Kidney capillary endothelial cell (primary cell): ENCODE data around the gene RAMP3.
"Not testable (repeated sequence)": the region's sequence is repeated elsewhere in the genome, so short reads cannot be mapped to it uniquely, and the experiment has no call there.

Experiments used
- DNase-seq: peaks from one replicate; pipeline ENCODE4 v3.0.0-alpha.2; 2018; ENCODE audit warnings: low spot score

Gene RAMP3

GRCh38 chr7:45132708-45133320 is 24.8 kb upstream of the RAMP3 start:
- DNase-seq: no peak

GRCh38 chr7:45133352-45133751 is 24.2 kb upstream of the RAMP3 start:
- no peak for DNase-seq

- DNase-seq: no peak
These were observed 23.7 kb upstream of the RAMP3 start for GRCh38 chr7:45133877-45134276.

- peak; percentile 76 for DNase-seq
These were observed 21.2 kb upstream of the RAMP3 start for GRCh38 chr7:45136106-45137060.

- DNase-seq: no peak
These were observed 18.9 kb upstream of the RAMP3 start for GRCh38 chr7:45138433-45139267.

- DNase-seq: no peak
These were observed 16.8 kb upstream of the RAMP3 start for GRCh38 chr7:45140827-45141226.

- DNase-seq: no peak
These were observed 14.0 kb upstream of the RAMP3 start for GRCh38 chr7:45143616-45144015.

GRCh38 chr7:45145881-45146280 is 11.7 kb upstream of the RAMP3 start:
- DNase-seq: no peak

GRCh38 chr7:45146531-45147379 is 10.8 kb upstream of the RAMP3 start:
- DNase-seq: no peak

GRCh38 chr7:45147858-45148652 is 9.5 kb upstream of the RAMP3 start:
- no peak for DNase-seq

- DNase-seq: no peak
These were observed 9.0 kb upstream of the RAMP3 start for GRCh38 chr7:45148653-45148973.

- DNase-seq: no peak
These were observed 8.0 kb upstream of the RAMP3 start for GRCh38 chr7:45149606-45150005.

GRCh38 chr7:45150199-45150598 is 7.4 kb upstream of the RAMP3 start:
- no peak for DNase-seq

- DNase-seq: no peak
These were observed 6.4 kb upstream of the RAMP3 start for GRCh38 chr7:45151131-45151684.

GRCh38 chr7:45151967-45152366 is 5.6 kb upstream of the RAMP3 start:
- no peak for DNase-seq

GRCh38 chr7:45153233-45153632 is 4.4 kb upstream of the RAMP3 start:
- no peak for DNase-seq

- DNase-seq: not testable (repeated sequence)
These were observed 3.7 kb upstream of the RAMP3 start for GRCh38 chr7:45153861-45154260.

- no peak for DNase-seq
These were observed 2.2 kb upstream of the RAMP3 start for GRCh38 chr7:45155357-45155900.

- no peak for DNase-seq
These were observed 1.6 kb upstream of the RAMP3 start for GRCh38 chr7:45155941-45156340.
